GM18526 (cell line): ENCODE data around the gene HSPA12A.

Experiments used
- POLR2A ChIP-seq: IDR thresholded peaks from 3 replicates; pipeline ENCODE4 v1.6.1; 2011; ENCODE audit not compliant: insufficient read length; ENCODE audit errors: extremely low read depth

HSPA12A gene

DNA sequence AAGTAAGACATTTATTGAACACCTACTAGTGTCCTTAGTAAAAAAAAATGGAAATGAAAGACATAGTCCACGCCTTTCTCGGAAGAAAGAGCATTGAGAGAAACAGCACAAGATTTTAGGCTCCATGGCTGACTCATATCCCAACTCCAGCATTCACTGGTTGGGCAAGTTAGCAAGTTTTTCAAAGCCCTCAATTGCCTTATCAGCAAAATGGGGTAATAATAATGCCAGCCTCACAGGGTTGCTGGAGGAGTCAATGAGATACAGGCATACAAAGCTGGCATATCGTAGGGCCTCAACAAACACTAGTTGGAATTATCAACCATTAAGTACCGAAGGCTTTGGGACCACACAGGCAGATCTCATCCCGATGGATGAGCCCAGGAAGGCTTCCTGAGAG lies 4.0 kb downstream of the HSPA12A start:
- TF ChIP-seq POLR2A: no peak

GRCh38 chr10:116737627-116738327 lies 4.6 kb downstream of the HSPA12A start:
- no peak for TF ChIP-seq POLR2A

DNA sequence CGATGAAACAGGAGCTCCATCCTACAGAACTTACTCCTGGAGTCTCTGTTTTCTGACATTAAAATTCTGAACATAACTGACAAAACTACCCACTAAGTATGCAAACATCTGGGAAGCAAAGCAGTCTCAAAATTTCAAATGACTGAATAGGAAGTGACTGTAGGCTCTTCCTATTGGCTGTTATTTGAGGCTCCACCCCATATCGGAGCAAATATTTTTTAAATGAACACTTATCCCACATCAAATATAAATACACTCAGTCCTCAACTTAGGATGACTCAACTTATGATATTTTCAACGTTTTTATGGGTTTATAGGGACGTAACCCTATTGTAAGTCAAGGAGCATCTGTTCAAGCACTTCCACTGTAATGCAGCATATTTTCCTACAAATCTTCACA lies 8.8 kb downstream of the HSPA12A start:
- no peak for TF ChIP-seq POLR2A

- no peak for TF ChIP-seq POLR2A
These were observed 9.8 kb downstream of the HSPA12A start for GRCh38 chr10:116732573-116732972.

- no peak for TF ChIP-seq POLR2A
These were observed 11.7 kb downstream of the HSPA12A start for GRCh38 chr10:116730464-116731260.

DNA sequence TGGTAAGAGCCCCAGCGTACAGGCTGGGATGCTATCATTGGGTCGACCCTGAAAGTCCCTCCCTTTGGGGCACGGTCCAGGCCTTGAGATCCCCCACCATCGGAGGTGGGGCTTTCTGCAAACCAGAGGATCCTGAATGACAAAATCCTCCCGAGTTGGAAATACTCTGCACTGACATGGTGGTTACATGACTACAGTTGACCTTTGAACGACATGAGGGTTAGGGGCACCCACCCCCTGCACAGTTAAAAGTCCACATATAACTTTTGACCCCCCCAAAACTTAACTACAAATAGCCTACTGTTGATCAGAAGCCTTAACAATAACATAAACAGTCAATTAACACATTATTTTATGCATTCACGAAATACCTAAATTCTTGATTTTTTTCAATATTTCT lies 13.1 kb downstream of the HSPA12A start:
- TF ChIP-seq POLR2A: no peak

GRCh38 chr10:116728526-116729096 lies 13.8 kb downstream of the HSPA12A start:
- no peak for TF ChIP-seq POLR2A

DNA sequence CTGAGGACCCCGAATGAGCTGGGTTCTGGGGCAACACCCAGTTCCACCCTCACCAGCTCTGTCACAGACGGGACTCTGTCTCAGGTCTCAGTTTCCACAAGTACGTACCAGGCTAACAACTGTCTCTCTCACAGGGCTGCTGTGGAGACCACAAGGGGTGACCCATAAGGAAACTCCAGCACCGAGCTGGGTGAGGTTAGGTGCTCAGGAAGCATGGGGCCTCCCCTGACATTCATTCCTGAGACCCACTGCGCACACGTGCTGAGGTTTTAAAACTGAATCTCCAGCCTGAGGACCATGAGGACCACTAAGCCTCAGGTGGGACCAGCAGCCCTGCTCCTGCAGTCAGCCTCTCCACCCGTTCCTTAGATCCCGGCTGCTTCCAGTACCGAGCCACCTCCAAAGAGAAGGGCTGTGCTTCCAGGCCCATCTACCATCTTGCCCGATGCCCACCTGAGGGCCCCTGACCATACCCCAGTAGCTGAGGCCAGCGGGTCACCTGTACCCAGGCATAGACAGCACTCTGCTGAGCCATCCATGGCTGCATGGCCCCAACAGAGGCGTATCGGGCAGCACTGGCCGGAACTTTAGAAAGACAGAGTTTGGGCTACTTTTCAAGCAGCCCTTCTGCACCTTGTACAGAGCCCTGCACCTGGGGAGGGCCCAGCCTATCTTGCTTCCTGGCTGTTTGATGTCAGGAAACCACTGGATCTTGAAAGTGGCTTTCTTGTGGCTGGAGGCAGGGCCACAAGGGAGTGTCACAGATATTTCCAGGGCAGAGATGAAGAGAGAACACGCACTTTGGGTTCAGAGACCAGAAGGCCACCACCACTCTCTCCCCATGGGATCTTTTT lies 18.7 kb downstream of the HSPA12A start:
- no peak for TF ChIP-seq POLR2A

DNA sequence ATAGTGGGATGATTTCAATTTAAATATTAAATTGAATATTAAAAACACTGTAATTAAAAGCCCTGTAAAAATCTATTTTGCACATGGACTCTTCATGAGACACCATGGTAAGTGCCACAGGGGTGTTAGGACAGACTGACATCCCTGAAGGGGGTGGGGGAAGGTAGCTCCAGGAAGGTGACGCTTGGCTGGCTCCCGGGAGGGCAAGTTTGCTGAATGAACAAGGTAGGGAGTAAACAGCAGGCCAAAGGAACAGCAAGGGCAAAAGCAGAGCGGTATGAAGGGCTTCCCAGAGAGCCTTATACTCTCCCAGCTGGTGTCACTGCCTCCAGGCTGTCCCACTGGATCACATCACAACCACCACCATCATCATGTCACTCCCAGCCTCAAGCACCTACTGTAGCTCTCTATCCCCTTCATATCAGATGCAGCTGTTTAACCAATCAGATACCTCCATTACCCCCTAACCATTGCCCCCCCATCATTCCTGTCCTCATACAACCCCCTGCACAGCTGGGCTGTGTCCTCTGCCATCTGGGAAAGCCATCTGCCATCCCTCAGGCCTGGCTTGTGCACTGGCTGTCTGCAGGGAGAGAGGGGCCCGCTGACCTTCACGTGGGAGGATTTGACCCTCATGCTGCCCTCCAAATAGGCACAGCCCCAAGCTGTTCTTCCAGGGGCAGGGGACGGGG lies 19.5 kb downstream of the HSPA12A start:
- no peak for TF ChIP-seq POLR2A

DNA sequence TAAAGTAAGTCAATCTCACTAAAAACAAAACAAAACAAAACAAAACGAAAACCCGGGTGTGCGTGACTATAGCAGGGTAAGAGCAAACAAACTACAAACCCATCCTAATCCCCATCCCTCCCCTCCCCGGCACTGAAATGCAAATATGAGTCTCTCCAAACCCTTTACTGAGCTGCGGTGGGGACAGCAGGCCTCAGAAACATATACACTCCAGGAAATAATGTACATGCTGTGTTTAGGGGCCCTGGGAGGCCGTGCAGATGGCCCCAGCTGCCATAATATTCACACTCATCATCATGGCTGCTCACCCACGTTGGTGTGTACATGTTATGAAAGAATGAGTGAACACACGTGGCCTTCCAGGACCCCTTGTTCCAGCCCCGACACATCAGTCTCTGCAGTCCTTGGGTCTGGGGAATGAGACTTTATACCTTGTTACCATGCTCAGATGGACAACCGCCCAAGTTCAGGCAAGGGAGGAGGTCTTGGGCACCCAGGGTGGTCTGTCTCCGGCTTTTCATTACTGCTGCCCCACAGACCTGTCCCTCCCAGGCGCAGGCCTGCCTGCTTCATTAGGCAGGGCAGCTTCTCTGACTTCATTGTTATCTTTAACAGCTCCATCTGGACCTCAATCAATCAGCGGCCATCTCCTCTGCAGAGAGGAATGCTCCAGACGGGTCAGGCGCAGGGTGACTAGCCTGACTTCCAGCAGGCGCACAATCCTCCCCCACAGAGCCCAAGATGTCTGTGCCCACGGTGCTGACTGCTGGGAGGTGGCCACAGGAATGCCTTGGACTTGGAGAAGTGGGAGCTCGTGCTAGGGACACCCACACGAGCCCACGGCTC lies 20.6 kb downstream of the HSPA12A start:
- TF ChIP-seq POLR2A: no peak

- no peak for TF ChIP-seq POLR2A
These were observed 21.5 kb downstream of the HSPA12A start for GRCh38 chr10:116720668-116721546.

- TF ChIP-seq POLR2A: no peak
These were observed 22.1 kb downstream of the HSPA12A start for GRCh38 chr10:116720241-116720643.

GRCh38 chr10:116719804-116720203 lies 22.6 kb downstream of the HSPA12A start:
- no peak for TF ChIP-seq POLR2A
